ENCODE results near the gene ZNF618.

- TF ChIP-seq, protein P1, sequence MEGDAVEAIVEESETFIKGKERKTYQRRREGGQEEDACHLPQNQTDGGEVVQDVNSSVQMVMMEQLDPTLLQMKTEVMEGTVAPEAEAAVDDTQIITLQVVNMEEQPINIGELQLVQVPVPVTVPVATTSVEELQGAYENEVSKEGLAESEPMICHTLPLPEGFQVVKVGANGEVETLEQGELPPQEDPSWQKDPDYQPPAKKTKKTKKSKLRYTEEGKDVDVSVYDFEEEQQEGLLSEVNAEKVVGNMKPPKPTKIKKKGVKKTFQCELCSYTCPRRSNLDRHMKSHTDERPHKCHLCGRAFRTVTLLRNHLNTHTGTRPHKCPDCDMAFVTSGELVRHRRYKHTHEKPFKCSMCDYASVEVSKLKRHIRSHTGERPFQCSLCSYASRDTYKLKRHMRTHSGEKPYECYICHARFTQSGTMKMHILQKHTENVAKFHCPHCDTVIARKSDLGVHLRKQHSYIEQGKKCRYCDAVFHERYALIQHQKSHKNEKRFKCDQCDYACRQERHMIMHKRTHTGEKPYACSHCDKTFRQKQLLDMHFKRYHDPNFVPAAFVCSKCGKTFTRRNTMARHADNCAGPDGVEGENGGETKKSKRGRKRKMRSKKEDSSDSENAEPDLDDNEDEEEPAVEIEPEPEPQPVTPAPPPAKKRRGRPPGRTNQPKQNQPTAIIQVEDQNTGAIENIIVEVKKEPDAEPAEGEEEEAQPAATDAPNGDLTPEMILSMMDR (IDR thresholded peaks at IDR 0.05) = no peak
- no peak for TF ChIP-seq EP300 (IDR thresholded peaks at IDR 0.05)
- TF ChIP-seq POLR2A (IDR thresholded peaks at IDR 0.05) = no peak
- no peak for TF ChIP-seq POLR2AphosphoS5 (IDR thresholded peaks at IDR 0.05)
Observed at GRCh38 chr9:113920872-113921271, 44.8 kb downstream of the ZNF618 start.
